Small intestine (tissue), 7 donors: ENCODE measurements around the gene DLG2. TPM values are rescaled to one million over a fixed set of nuclear protein-coding genes. Genes with fewer than 3 reads are reported as not detected.
A peak's percentile ranks its signal among the peaks of the same experiment; 100 is the strongest.

Source experiments
- DNase-seq, 2 donors: peaks; one replicate each; pipeline versions ENCODE4 v3.0.0 to v3.0.0-alpha.2; 2013
- FAIRE-seq: peaks from 2 replicates; lab custom pipeline; 2012; peaks lifted over from hg19 to GRCh38; lab: Jason Lieb, UNC
- H3K27ac ChIP-seq, 3 donors: one replicate each; pipeline ENCODE4 v1.5.1; 2013; ENCODE audit warnings: low read length in 2 of 3, mild to moderate bottlenecking in 2 of 3, control low read depth in 1 of 3, inconsistent platforms in 1 of 3, low read depth in 1 of 3, moderate library complexity in 1 of 3
- H3K27me3 ChIP-seq, 3 donors: one replicate each; pipeline ENCODE4 v1.6.1; 2013; ENCODE audit warnings: low read length in 3 of 3, inconsistent platforms in 1 of 3; ENCODE audit not compliant: control insufficient read depth in 3 of 3, insufficient read depth in 3 of 3
- H3K36me3 ChIP-seq, 3 donors: one replicate each; pipeline ENCODE4 v1.6.1; 2013; ENCODE audit warnings: low read length in 3 of 3, inconsistent platforms in 1 of 3, low read depth in 1 of 3, mild to moderate bottlenecking in 1 of 3, moderate library complexity in 1 of 3; ENCODE audit not compliant: control insufficient read depth in 3 of 3, insufficient read depth in 2 of 3
- H3K4me1 ChIP-seq, 3 donors: one replicate each; pipeline ENCODE4 v1.6.1; 2013; ENCODE audit warnings: low read length in 2 of 3, inconsistent platforms in 1 of 3, low read depth in 1 of 3, mild to moderate bottlenecking in 1 of 3, moderate library complexity in 1 of 3; ENCODE audit not compliant: control insufficient read depth in 3 of 3, insufficient read depth in 2 of 3
- H3K4me3 ChIP-seq, 3 donors: one replicate each; pipeline ENCODE4 v1.5.1; 2013; ENCODE audit warnings: low read length in 3 of 3, control low read depth in 1 of 3, inconsistent platforms in 1 of 3, low read depth in 1 of 3, mild to moderate bottlenecking in 1 of 3, moderate library complexity in 1 of 3
- H3K9me3 ChIP-seq, 2 donors: one replicate each; pipeline ENCODE4 v1.6.1; 2013; ENCODE audit warnings: low read depth in 1 of 2, low read length in 1 of 2; ENCODE audit not compliant: control insufficient read depth in 2 of 2, insufficient read depth in 1 of 2
- WGBS, 3 donors: extraction: QIAGEN DNeasy Blood & Tissue Kit; methylation state at CpG; one replicate each; pipeline ENCODE4 v1.1.7; 2013; 5-methylcytosine and 5-hydroxymethylcytosine counted together
- polyA plus RNA-seq, 4 donors: library from polyadenylated mRNA; stranded (reverse) in 3 of 4; unstranded in 1 of 4; fragments of 200-250 nt in 3 of 4; fragments of 120-200 nt in 1 of 4; gene quantifications; one replicate each; pipeline versions ENCODE4 v1.2.1 to v1.2.3, GENCODE V29; 2013
- donor health status: healthy with polysubstance abuse.
- donor health status: control.
- donor health status: control.
- donor health status: Bipolar disorder and iron deficiency.
- donor health status: healthy.

Gene DLG2
- polyA plus RNA-seq, 4 donors, result 0.22 to 1.6 (median 1.1) TPM

- Histone ChIP-seq H3K27me3 (no peaks in the 10 kb centered on the region), H3K4me1 (no peaks in the 10 kb centered on the region), H3K36me3 (no peaks in the 10 kb centered on the region), H3K4me3 (no peak overlapping the region), H3K9me3 (no peaks in the 10 kb centered on the region), H3K27ac (no peak overlapping the region)
- FAIRE-seq (no peak), DNase-seq (peak; percentile 35 to 42)
These were observed 1242.4 kb downstream of the DLG2 start for GRCh38 chr11:84384731-84385130.

GRCh38 chr11:84383576-84383975 lies 1243.6 kb downstream of the DLG2 start:
- no peaks in the 10 kb centered on the region for H3K9me3 ChIP-seq
- DNase-seq (no peak), FAIRE-seq (no peak)
- no peak overlapping the region for H3K4me3 ChIP-seq
- no peaks in the 10 kb centered on the region for H3K4me1 ChIP-seq
- no peaks in the 10 kb centered on the region for H3K36me3 ChIP-seq
- no peak overlapping the region for H3K27ac ChIP-seq
- no peaks in the 10 kb centered on the region for H3K27me3 ChIP-seq
- 77 to 96% (median 93%) methylated on average over 2 of the region's 2 CpGs for WGBS, 3 donors

- 10 to 33% (median 17%) methylated on average over 1 of the region's 1 CpG for WGBS, 3 donors
- FAIRE-seq (no peak), DNase-seq (no peak)
- no peak overlapping the region for H3K27ac ChIP-seq
- no peak overlapping the region for H3K4me3 ChIP-seq
- H3K36me3 ChIP-seq, result no peaks in the 10 kb centered on the region
- H3K27me3 ChIP-seq, result no peaks in the 10 kb centered on the region
- no peaks in the 10 kb centered on the region for H3K9me3 ChIP-seq
- no peaks in the 10 kb centered on the region for H3K4me1 ChIP-seq
These were observed 1245.5 kb downstream of the DLG2 start for GRCh38 chr11:84381666-84382065.

- Histone ChIP-seq H3K27me3 (no peaks in the 10 kb centered on the region), H3K36me3 (no peaks in the 10 kb centered on the region), H3K4me3 (no peak overlapping the region), H3K4me1 (no peaks in the 10 kb centered on the region), H3K27ac (no peak overlapping the region), H3K9me3 (no peaks in the 10 kb centered on the region)
- DNase-seq, result no peak
- WGBS, 3 donors, result 33 to 51% (median 44%) methylated on average over 2 of the region's 2 CpGs
- no peak for FAIRE-seq
These were observed 1254.7 kb downstream of the DLG2 start for GRCh38 chr11:84372381-84372950.

GRCh38 chr11:84358034-84358433 lies 1269.1 kb downstream of the DLG2 start:
- DNase-seq (no peak), FAIRE-seq (no peak)
- 58 to 71% (median 60%) methylated on average over 2 of the region's 2 CpGs for WGBS, 3 donors
- no peaks in the 10 kb centered on the region for H3K36me3 ChIP-seq
- H3K9me3 ChIP-seq, result no peaks in the 10 kb centered on the region
- H3K4me3 ChIP-seq, result no peak overlapping the region
- H3K4me1 ChIP-seq, result no peaks in the 10 kb centered on the region
- H3K27me3 ChIP-seq, result no peaks in the 10 kb centered on the region
- no peak overlapping the region for H3K27ac ChIP-seq

- no peaks in the 10 kb centered on the region for H3K36me3 ChIP-seq
- FAIRE-seq, result no peak
These were observed 1271.2 kb downstream of the DLG2 start for GRCh38 chr11:84355911-84356310.

GRCh38 chr11:84345597-84345996 lies 1281.5 kb downstream of the DLG2 start:
- 12 to 36% (median 14%) methylated on average over 1 of the region's 1 CpG for whole genome bisulfite sequencing, 3 donors
- Histone ChIP-seq H3K4me3 (no peak overlapping the region), H3K9me3 (no peaks in the 10 kb centered on the region), H3K27ac (no peak overlapping the region), H3K4me1 (no peaks in the 10 kb centered on the region), H3K36me3 (no peaks in the 10 kb centered on the region), H3K27me3 (no peaks in the 10 kb centered on the region)
- no peak for FAIRE-seq
- DNase-seq, result no peak

More at GRCh38 chr11:84355911-84356310, 1271.2 kb downstream of the DLG2 start:
- Histone ChIP-seq H3K27me3 (no peaks in the 10 kb centered on the region), H3K4me1 (no peaks in the 10 kb centered on the region), H3K4me3 (no peak overlapping the region), H3K27ac (no peak overlapping the region), H3K9me3 (no peaks in the 10 kb centered on the region)
- DNase-seq, result no peak

- Histone ChIP-seq H3K27ac (no peak overlapping the region), H3K4me1 (no peaks in the 10 kb centered on the region), H3K27me3 (no peaks in the 10 kb centered on the region), H3K4me3 (no peak overlapping the region), H3K36me3 (no peaks in the 10 kb centered on the region), H3K9me3 (no peaks in the 10 kb centered on the region)
- DNase-seq (no peak), FAIRE-seq (no peak)
- WGBS, 3 donors, result 80 to 87% (median 83%) methylated on average over 3 of the region's 3 CpGs
These were observed 1282.1 kb downstream of the DLG2 start for GRCh38 chr11:84345027-84345426.

- H3K36me3 ChIP-seq, result no peaks in the 10 kb centered on the region
- no peaks in the 10 kb centered on the region for H3K27me3 ChIP-seq
- 13 to 51% (median 31%) methylated on average over 3 of the region's 3 CpGs for WGBS, 3 donors
- no peaks in the 10 kb centered on the region for H3K9me3 ChIP-seq
- no peaks in the 10 kb centered on the region for H3K4me1 ChIP-seq
- no peak for FAIRE-seq
- H3K4me3 ChIP-seq, result no peak overlapping the region
- DNase-seq, result no peak
- no peak overlapping the region for H3K27ac ChIP-seq
These were observed 1287.3 kb downstream of the DLG2 start for GRCh38 chr11:84339796-84340195.
